CD4-positive, alpha-beta T cell (primary cell): ENCODE data around the gene FOCAD. TPM values are rescaled to one million over a fixed set of nuclear protein-coding genes. Genes with fewer than 3 reads are reported as not detected.

Experiments used
- ATAC-seq: fragments of 200-7000 bp; cut with Tn5 transposase; one replicate; pipeline ENCODE4 v1.10.0; 2022; ENCODE audit warnings: mild to moderate bottlenecking; ENCODE audit not compliant: poor library complexity
- CTCF ChIA-PET: fragments of 350-600 bp; sonication (Branson Sonifier 250); formaldehyde crosslinking; loops from one replicate; lab custom pipeline; 2021; ENCODE audit warnings: antibody characterized with exemption, inconsistent platforms; lab: Charles Lee
- POLR2A ChIA-PET: fragments of 350-600 bp; sonication (Branson Sonifier 250); formaldehyde crosslinking; loops from one replicate; lab custom pipeline; 2021; ENCODE audit warnings: antibody characterized with exemption, inconsistent platforms; lab: Charles Lee
- DNase-seq, 14 experiments: peaks; one replicate each; pipeline ENCODE4 v3.0.0-alpha.2; 2013 to 2020; ENCODE audit warnings: mixed read lengths in 2 of 14
- H3K27ac ChIP-seq, 2 donors: one replicate each; pipeline versions ENCODE4 v1.5.1 to v1.7.0; 2013; ENCODE audit warnings: low read length in 2 of 2, low read depth in 1 of 2, mild to moderate bottlenecking in 1 of 2
- H3K27me3 ChIP-seq, 2 experiments: 1 replicate in 1 of 2; 2 replicates in 1 of 2; pipeline versions ENCODE4 v1.6.1 to v1.7.0; 2013; ENCODE audit warnings: low read length in 2 of 2, control low read depth in 1 of 2, mild to moderate bottlenecking in 1 of 2, moderate library complexity in 1 of 2; ENCODE audit not compliant: insufficient read depth in 2 of 2, control insufficient read depth in 1 of 2
- H3K36me3 ChIP-seq: one replicate; pipeline ENCODE4 v1.6.1; 2013; ENCODE audit warnings: low read length, control low read depth; ENCODE audit not compliant: insufficient read depth
- H3K4me1 ChIP-seq: one replicate; pipeline ENCODE4 v1.6.1; 2013; ENCODE audit warnings: low read length, control low read depth; ENCODE audit not compliant: insufficient read depth
- H3K4me3 ChIP-seq: one replicate; pipeline ENCODE4 v1.5.1; 2013; ENCODE audit warnings: mild to moderate bottlenecking, low read length, moderate library complexity
- H3K9me3 ChIP-seq, 2 experiments: 1 replicate in 1 of 2; 2 replicates in 1 of 2; pipeline versions ENCODE4 v1.6.1 to v1.7.0; 2013; ENCODE audit warnings: low read length in 2 of 2, mild to moderate bottlenecking in 2 of 2, control low read depth in 1 of 2, moderate library complexity in 1 of 2; ENCODE audit not compliant: control insufficient read depth in 1 of 2, insufficient read depth in 1 of 2
- H3K27ac Mint-ChIP-seq: one replicate; pipeline ENCODE4 v1.8.0; 2020; ENCODE audit warnings: mixed read lengths
- H3K27me3 Mint-ChIP-seq: one replicate; pipeline ENCODE4 v1.8.0; 2021; ENCODE audit warnings: mixed read lengths
- H3K36me3 Mint-ChIP-seq: one replicate; pipeline ENCODE4 v1.8.0; 2021; ENCODE audit warnings: low read depth, mixed read lengths
- H3K4me1 Mint-ChIP-seq: one replicate; pipeline ENCODE4 v1.8.0; 2021; ENCODE audit warnings: low read depth, mixed read lengths
- H3K4me3 Mint-ChIP-seq: one replicate; pipeline ENCODE4 v1.8.0; 2020; ENCODE audit warnings: mild to moderate bottlenecking, mixed read lengths
- H3K9me3 Mint-ChIP-seq: one replicate; pipeline ENCODE4 v1.8.0; 2020; ENCODE audit warnings: mixed read lengths
- CTCF ChIP-seq: fragments of 200-600 bp; IDR thresholded peaks from one replicate; pipeline ENCODE4 v1.8.0; 2022; ENCODE audit warnings: antibody characterized with exemption, mild to moderate bottlenecking
- intact Hi-C, 2 experiments: fragments of 100-400 bp; cut with DNase I in 1 of 2; cut with micrococcal nuclease in 1 of 2; formaldehyde crosslinking; loops; one replicate each; pipeline versions ENCODE4 v1.15.1 to v1.9.0; 2023 to 2025; cut with DNase I, micrococcal nuclease
- total RNA-seq, 174 experiments: library from RNA in 2 of 174; stranded (reverse) in 2 of 174; gene quantifications; one replicate each; pipeline ENCODE4 v1.2.3 and lab custom pipeline; 2021 to 2026

The FOCAD gene
- total RNA-seq, 2 experiments from 2014 or later, result 12.4 to 14.1 TPM

DNA sequence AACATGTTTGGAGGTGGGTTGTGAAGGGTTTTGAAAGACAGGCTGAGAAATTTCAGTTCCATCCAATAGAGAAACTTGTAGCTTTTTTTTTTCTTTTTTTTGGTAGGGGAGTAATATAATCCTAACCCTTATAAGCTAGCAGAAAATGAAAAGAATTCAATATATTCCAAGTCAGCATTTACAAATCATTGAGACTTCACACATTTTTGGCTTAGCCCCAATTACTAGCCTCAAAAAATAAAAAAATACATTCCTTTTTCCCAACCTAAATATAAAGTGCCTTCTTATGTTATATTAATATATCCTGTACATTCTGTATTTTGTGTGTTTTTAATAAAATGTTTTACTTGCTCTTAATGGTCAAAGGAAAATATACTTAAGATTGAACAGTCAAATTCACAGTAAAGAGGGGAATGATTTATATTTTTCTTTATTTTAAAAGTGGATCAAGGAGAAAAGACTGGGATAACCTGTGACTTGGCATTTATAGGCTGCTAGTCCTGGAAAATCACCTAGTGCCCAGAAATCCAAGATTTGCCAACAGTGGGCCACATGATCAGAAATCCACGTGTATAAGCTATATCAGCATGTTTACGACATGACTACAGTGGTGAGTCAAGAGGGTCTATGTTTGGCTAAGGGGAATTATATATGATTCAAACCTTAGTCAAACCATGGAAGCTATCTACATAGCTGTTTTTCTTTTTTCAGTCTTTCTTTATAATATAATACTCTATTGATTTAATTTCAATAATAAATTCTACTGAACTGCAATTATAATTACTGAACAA lies 332.8 kb downstream of the FOCAD start:
- ChIA-PET CTCF (no interaction called here), POLR2A (interaction anchor here (3.1 kb wide), 1 partner anchor 14 kb away, joined by 11 read pairs; the partner anchor contains the start of gene HACD4)
- H3K36me3 ChIP-seq, result peaks cover 57% of the 10 kb centered on the region
- no peaks in the 10 kb centered on the region for H3K4me1 ChIP-seq
- DNase-seq (no peak), ATAC-seq (no peak)
- intact Hi-C loops, result no loop called here
- Mint-ChIP-seq H3K27me3 (no peaks in the 10 kb centered on the region), H3K9me3 (no peaks in the 10 kb centered on the region), H3K4me1 (peaks cover 14% of the 10 kb centered on the region), H3K27ac (no peak overlapping the region), H3K4me3 (no peak overlapping the region), H3K36me3 (peaks cover 95% of the 10 kb centered on the region)
- no peak overlapping the region for H3K27ac ChIP-seq
- TF ChIP-seq CTCF, result no peak
- H3K27me3 ChIP-seq, result no peaks in the 10 kb centered on the region
- H3K4me3 ChIP-seq, result no peak overlapping the region
- no peaks in the 10 kb centered on the region for H3K9me3 ChIP-seq

GRCh38 chr9:21018177-21018576 lies 334.1 kb downstream of the FOCAD start:
- Mint-ChIP-seq H3K4me3 (no peak overlapping the region), H3K36me3 (peaks cover 95% of the 10 kb centered on the region), H3K27me3 (no peaks in the 10 kb centered on the region), H3K9me3 (no peaks in the 10 kb centered on the region), H3K4me1 (peaks cover 14% of the 10 kb centered on the region), H3K27ac (no peak overlapping the region)
- no peak for TF ChIP-seq CTCF
- ChIA-PET POLR2A (interaction anchor here (0.6 to 3.1 kb wide), 4 partner anchors 8 to 21 kb away, joined by 3 to 11 read pairs (median 4); partner anchors contain the start of gene HACD4), CTCF (interaction anchor here (0.6 to 1.3 kb wide), 3 partner anchors 21 to 948 kb away, joined by 3 read pairs; no protein-coding TSS in a partner anchor)
- no peak overlapping the region for H3K27ac ChIP-seq
- no peaks in the 10 kb centered on the region for H3K27me3 ChIP-seq
- DNase-seq (no peak), ATAC-seq (no peak)
- H3K4me1 ChIP-seq, result no peaks in the 10 kb centered on the region
- no peaks in the 10 kb centered on the region for H3K9me3 ChIP-seq
- peaks cover 49% of the 10 kb centered on the region for H3K36me3 ChIP-seq
- no peak overlapping the region for H3K4me3 ChIP-seq
- intact Hi-C loops, result no loop called here

- Mint-ChIP-seq H3K36me3 (peaks cover 82% of the 10 kb centered on the region), H3K9me3 (no peaks in the 10 kb centered on the region), H3K27ac (no peak overlapping the region), H3K27me3 (no peaks in the 10 kb centered on the region), H3K4me3 (no peak overlapping the region), H3K4me1 (peaks cover 52% of the 10 kb centered on the region)
- POLR2A ChIA-PET, result no interaction called here
- no peak overlapping the region for H3K4me3 ChIP-seq
- H3K36me3 ChIP-seq, result peaks cover 33% of the 10 kb centered on the region
- no peak for ATAC-seq
- H3K27ac ChIP-seq, result no peak overlapping the region
- intact Hi-C loops, result loop anchor here in 1 of 2 experiments (5.0 to 10.0 kb wide), 2 partner anchors 399 to 1552 kb away; partner anchors contain the start of gene MLLT3
- H3K27me3 ChIP-seq, result no peaks in the 10 kb centered on the region
- DNase-seq, result no peak
- TF ChIP-seq CTCF, result no peak
- CTCF ChIA-PET, result no interaction called here
- no peaks in the 10 kb centered on the region for H3K4me1 ChIP-seq
- peaks cover 0 to 5% of the 10 kb centered on the region in 2 experiments for H3K9me3 ChIP-seq
Observed at GRCh38 chr9:21023861-21024260, 339.8 kb downstream of the FOCAD start.
